ENCODE measurements around the gene FBXO46.

The FBXO46 gene

DNA sequence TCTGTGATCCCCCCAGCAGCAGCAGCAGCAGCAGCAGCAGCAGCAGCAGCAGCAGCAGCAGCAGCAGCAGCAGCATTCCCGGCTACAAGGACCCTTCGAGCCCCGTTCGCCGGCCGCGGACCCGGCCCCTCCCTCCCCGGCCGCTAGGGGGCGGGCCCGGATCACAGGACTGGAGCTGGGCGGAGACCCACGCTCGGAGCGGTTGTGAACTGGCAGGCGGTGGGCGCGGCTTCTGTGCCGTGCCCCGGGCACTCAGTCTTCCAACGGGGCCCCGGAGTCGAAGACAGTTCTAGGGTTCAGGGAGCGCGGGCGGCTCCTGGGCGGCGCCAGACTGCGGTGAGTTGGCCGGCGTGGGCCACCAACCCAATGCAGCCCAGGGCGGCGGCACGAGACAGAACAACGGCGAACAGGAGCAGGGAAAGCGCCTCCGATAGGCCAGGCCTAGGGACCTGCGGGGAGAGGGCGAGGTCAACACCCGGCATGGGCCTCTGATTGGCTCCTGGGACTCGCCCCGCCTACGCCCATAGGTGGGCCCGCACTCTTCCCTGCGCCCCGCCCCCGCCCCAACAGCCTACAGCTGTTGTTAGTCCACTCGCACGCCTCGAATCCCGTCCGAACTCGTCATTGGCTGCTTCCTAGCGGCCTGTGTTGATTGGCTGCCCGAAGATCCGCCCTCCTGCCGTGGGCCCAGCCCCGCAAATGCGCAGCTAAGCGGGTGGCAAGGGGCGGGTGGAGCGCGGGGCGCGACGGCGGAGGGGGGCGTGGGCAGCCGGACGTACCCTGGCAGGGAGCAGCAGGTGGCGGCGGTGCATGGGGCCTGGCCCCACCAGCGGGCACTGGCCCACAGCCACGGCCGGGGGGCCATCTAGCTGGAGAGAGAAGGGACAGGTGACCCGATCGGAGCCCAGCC is 39.8 kb upstream of the FBXO46 start:
- H3K36me3 ChIP-seq (ENCODE audit: control insufficient read depth, insufficient read depth, low read length) = peaks cover 3% of the 10 kb centered on the region
- H3K4me1 ChIP-seq (ENCODE audit: control insufficient read depth, insufficient read depth, low read length) = peaks cover 16% of the 10 kb centered on the region
- H3K27ac ChIP-seq (ENCODE audit: low read depth, low read length) = peak overlapping the region; percentile 93
- H3K27me3 ChIP-seq (ENCODE audit: control insufficient read depth, insufficient read depth, low read length) = no peaks in the 10 kb centered on the region
- H3K9ac ChIP-seq (ENCODE audit: low read length) = peak overlapping the region; percentile 62
- peak overlapping the region; percentile 70 for H3K4me3 ChIP-seq (ENCODE audit: low read length)

GRCh38 chr19:45769821-45770191 is 39.1 kb upstream of the FBXO46 start:
- Histone ChIP-seq H3K9ac (ENCODE audit: low read length) (peak overlapping the region; percentile 62), H3K27me3 (ENCODE audit: control insufficient read depth, insufficient read depth, low read length) (no peaks in the 10 kb centered on the region), H3K4me1 (ENCODE audit: control insufficient read depth, insufficient read depth, low read length) (peaks cover 22% of the 10 kb centered on the region), H3K27ac (ENCODE audit: low read depth, low read length) (peak overlapping the region; percentile 93), H3K36me3 (ENCODE audit: control insufficient read depth, insufficient read depth, low read length) (peaks cover 3% of the 10 kb centered on the region), H3K4me3 (ENCODE audit: low read length) (peak overlapping the region; percentile 70)

DNA sequence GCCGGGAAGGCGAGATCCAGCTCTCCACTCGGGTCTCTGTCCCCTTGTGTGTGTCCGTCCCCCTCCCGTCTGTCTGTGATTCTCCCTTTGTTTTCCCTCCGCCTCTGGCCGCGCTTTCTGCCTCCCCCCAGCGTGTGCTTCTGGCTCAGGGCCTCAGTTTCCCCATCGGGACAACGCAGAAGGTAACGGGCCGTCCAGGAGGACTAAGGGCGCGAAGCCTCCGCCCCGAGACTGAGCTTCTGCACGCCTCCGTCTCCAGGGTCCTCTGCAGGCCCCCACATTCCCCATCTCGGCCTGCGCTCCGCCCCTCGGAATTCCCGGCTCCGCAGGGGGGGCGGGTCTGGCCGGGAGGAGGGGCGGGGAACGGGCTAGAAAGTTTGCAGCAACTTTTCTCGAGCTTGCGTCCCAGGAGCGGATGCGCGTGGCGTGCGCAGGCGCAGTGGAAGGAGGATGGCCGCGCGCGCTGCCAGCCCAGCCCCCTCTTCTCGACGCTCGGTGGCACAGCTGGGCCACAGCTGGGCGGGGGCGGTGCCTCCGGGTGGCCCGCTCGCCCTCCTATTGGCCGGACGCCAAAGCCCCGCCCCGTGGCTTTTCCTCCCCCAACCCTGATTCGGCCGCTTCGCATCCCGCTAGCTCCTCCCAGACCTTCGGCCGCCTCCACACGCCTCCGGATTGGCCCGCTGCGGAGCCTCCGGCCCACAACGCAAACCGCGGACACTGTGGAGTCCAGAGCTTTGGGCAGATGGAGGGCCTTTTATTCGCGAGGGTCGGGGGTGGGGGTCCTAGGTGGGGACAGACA is 38.5 kb upstream of the FBXO46 start, which contains the start of gene SIX5:
TSS of gene SIX5 (minus strand) at position 269 of the 799 bp plus-strand sequence. CDS start 408 bp downstream, outside the sequence.
- Histone ChIP-seq H3K27ac (ENCODE audit: low read depth, low read length) (peak within 1 kb of the TSS; percentile 98), H3K4me3 (ENCODE audit: low read length) (peak within 1 kb of the TSS; percentile 99), H3K36me3 (ENCODE audit: control insufficient read depth, insufficient read depth, low read length) (peaks cover 3% of the 10 kb centered on the region), H3K27me3 (ENCODE audit: control insufficient read depth, insufficient read depth, low read length) (no peaks in the 10 kb centered on the region), H3K4me1 (ENCODE audit: control insufficient read depth, insufficient read depth, low read length) (peaks cover 28% of the 10 kb centered on the region), H3K9ac (ENCODE audit: low read length) (peak within 1 kb of the TSS; percentile 62)

DNA sequence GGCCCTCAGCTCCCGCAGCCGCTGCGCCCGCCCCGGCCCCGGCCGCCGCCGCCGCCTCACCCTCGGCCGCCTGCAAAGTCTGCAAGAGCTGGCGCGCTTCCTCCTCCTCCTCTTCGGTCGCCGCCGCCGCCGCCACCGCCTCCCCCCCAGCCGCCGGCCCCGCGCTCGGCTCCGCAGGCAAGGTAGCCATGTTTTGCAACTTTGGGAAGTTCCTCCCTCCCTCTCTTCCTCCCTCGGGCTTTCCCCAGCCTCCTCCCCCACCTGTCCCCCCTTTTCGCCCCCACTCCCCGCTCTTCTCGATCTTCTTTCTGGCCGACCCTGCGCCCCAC is 37.9 kb upstream of the FBXO46 start:
- no peaks in the 10 kb centered on the region for H3K27me3 ChIP-seq (ENCODE audit: control insufficient read depth, insufficient read depth, low read length)
- H3K4me1 ChIP-seq (ENCODE audit: control insufficient read depth, insufficient read depth, low read length) = peaks cover 33% of the 10 kb centered on the region
- peak overlapping the region; percentile 98 for H3K27ac ChIP-seq (ENCODE audit: low read depth, low read length)

GRCh38 chr19:45767881-45768654 is 37.4 kb upstream of the FBXO46 start:
- Histone ChIP-seq H3K9ac (ENCODE audit: low read length) (peak overlapping the region; percentile 51), H3K36me3 (ENCODE audit: control insufficient read depth, insufficient read depth, low read length) (peaks cover 3% of the 10 kb centered on the region), H3K4me3 (ENCODE audit: low read length) (peak overlapping the region; percentile 99), H3K27ac (ENCODE audit: low read depth, low read length) (peak overlapping the region; percentile 98), H3K27me3 (ENCODE audit: control insufficient read depth, insufficient read depth, low read length) (no peaks in the 10 kb centered on the region), H3K4me1 (ENCODE audit: control insufficient read depth, insufficient read depth, low read length) (peaks cover 37% of the 10 kb centered on the region)

More for the DNA sequence above, 37.9 kb upstream of the FBXO46 start:
- Histone ChIP-seq H3K36me3 (ENCODE audit: control insufficient read depth, insufficient read depth, low read length) (peaks cover 3% of the 10 kb centered on the region), H3K9ac (ENCODE audit: low read length) (peak overlapping the region; percentile 35), H3K4me3 (ENCODE audit: low read length) (peak overlapping the region; percentile 99)

DNA sequence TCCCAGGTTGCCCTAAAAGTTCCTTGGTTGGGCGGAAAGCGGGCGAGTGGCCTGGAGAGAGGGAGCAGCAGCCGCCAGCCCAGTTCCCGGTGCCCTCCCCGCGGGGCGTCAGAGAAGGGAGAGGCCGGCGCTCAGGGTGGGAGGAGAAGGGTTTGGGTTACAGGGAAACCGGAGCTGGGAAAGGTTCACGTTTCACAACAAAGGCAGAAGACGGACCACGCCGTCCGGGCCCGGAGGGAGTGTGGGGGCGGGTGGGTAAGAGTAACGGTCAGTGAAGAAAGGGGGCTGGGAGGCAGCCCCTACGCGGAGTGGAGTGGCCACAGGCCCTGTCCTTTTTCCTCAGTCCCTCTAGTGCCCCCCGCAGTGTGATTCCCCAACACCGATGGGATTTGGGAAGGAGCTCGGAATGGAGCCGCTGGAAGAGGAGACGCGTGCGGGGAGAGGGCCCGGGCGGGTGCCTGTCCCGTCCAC is 36.7 kb upstream of the FBXO46 start:
- Histone ChIP-seq H3K27me3 (ENCODE audit: control insufficient read depth, insufficient read depth, low read length) (no peaks in the 10 kb centered on the region), H3K36me3 (ENCODE audit: control insufficient read depth, insufficient read depth, low read length) (peaks cover 3% of the 10 kb centered on the region), H3K4me1 (ENCODE audit: control insufficient read depth, insufficient read depth, low read length) (peaks cover 37% of the 10 kb centered on the region), H3K4me3 (ENCODE audit: low read length) (peak overlapping the region; percentile 99), H3K27ac (ENCODE audit: low read depth, low read length) (peak overlapping the region; percentile 98), H3K9ac (ENCODE audit: low read length) (peak overlapping the region; percentile 53)

GRCh38 chr19:45766869-45767346 is 36.2 kb upstream of the FBXO46 start:
- H3K36me3 ChIP-seq (ENCODE audit: control insufficient read depth, insufficient read depth, low read length) = peaks cover 3% of the 10 kb centered on the region
- peak overlapping the region; percentile 99 for H3K4me3 ChIP-seq (ENCODE audit: low read length)
- no peaks in the 10 kb centered on the region for H3K27me3 ChIP-seq (ENCODE audit: control insufficient read depth, insufficient read depth, low read length)
- H3K9ac ChIP-seq (ENCODE audit: low read length) = peak overlapping the region; percentile 53
- peak overlapping the region; percentile 98 for H3K27ac ChIP-seq (ENCODE audit: low read depth, low read length)
- H3K4me1 ChIP-seq (ENCODE audit: control insufficient read depth, insufficient read depth, low read length) = peaks cover 37% of the 10 kb centered on the region

DNA sequence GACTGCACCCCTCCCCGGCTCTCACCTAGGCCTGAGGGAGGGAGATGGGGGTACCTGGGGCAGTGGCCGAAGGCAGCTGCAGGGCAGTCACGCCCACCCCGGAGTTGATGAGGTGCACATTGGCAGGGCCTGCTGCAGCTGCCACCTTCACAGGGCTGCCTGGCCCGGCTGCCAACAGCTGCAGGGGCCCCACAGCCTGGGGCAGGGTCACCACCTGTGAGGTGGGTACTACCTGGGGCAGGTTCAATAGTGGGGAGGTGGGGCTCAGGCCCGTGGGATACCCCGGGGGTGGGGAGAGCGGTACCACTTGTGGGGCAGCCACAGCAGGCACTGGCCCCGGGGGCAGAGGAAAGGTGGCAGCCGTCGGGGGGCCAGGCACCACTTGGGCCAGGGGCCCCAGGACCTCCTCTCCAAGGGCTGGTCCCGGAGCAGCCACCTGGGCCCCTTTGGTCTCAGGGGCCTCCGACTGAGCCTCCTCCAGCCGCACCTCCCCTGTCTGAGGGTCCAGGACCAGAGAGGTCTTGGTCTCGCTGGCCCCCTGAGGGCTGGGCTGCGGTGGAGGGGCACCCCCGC is 35.7 kb upstream of the FBXO46 start:
- H3K27me3 ChIP-seq (ENCODE audit: control insufficient read depth, insufficient read depth, low read length) = no peaks in the 10 kb centered on the region
- peak overlapping the region; percentile 99 for H3K4me3 ChIP-seq (ENCODE audit: low read length)
- peak overlapping the region; percentile 98 for H3K27ac ChIP-seq (ENCODE audit: low read depth, low read length)
- H3K9ac ChIP-seq (ENCODE audit: low read length) = no peak overlapping the region
- peaks cover 3% of the 10 kb centered on the region for H3K36me3 ChIP-seq (ENCODE audit: control insufficient read depth, insufficient read depth, low read length)
- peaks cover 37% of the 10 kb centered on the region for H3K4me1 ChIP-seq (ENCODE audit: control insufficient read depth, insufficient read depth, low read length)

DNA sequence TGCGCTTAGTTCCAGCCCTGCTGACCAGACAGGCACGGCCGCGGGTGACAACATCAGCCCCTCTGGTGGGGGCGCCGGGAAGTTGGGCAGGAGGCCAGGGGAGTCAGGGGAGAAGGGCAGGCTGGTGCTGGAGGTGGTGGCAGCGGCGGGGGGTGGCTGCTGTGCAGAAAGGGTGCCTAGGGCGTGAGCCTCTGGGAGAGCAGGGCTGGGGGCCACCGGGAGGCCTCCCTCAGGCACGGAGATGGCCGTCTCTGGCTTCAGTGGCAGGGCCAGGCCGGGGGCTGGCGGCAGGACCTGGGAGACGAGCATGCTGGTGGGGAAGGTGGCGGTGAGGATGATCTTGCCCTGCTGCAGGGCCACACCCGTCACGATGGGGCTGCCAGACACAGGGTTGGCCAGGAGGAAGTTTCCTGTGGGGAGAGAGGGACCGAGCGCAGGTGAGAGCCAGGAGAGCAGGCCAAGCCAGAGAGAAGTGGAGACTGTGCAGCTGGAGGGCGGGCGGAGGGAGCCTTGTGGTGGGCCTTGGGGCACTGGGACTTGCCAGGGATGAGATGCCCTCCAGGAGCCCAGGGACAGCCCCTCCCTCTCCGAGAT is 35.1 kb upstream of the FBXO46 start:
- Histone ChIP-seq H3K4me1 (ENCODE audit: control insufficient read depth, insufficient read depth, low read length) (peaks cover 33% of the 10 kb centered on the region), H3K36me3 (ENCODE audit: control insufficient read depth, insufficient read depth, low read length) (no peaks in the 10 kb centered on the region), H3K27me3 (ENCODE audit: control insufficient read depth, insufficient read depth, low read length) (no peaks in the 10 kb centered on the region), H3K4me3 (ENCODE audit: low read length) (no peak overlapping the region), H3K27ac (ENCODE audit: low read depth, low read length) (peak overlapping the region; percentile 98), H3K9ac (ENCODE audit: low read length) (no peak overlapping the region)

- H3K4me1 ChIP-seq (ENCODE audit: control insufficient read depth, insufficient read depth, low read length) = peaks cover 33% of the 10 kb centered on the region
- H3K4me3 ChIP-seq (ENCODE audit: low read length) = no peak overlapping the region
- no peaks in the 10 kb centered on the region for H3K27me3 ChIP-seq (ENCODE audit: control insufficient read depth, insufficient read depth, low read length)
- no peak overlapping the region for H3K9ac ChIP-seq (ENCODE audit: low read length)
- no peaks in the 10 kb centered on the region for H3K36me3 ChIP-seq (ENCODE audit: control insufficient read depth, insufficient read depth, low read length)
- H3K27ac ChIP-seq (ENCODE audit: low read depth, low read length) = peak overlapping the region; percentile 98
Measured at GRCh38 chr19:45764945-45765701, 34.4 kb upstream of the FBXO46 start.

GRCh38 chr19:45764475-45764874 is 33.8 kb upstream of the FBXO46 start:
- no peak overlapping the region for H3K9ac ChIP-seq (ENCODE audit: low read length)
- peaks cover 33% of the 10 kb centered on the region for H3K4me1 ChIP-seq (ENCODE audit: control insufficient read depth, insufficient read depth, low read length)
- no peaks in the 10 kb centered on the region for H3K27me3 ChIP-seq (ENCODE audit: control insufficient read depth, insufficient read depth, low read length)
- no peaks in the 10 kb centered on the region for H3K36me3 ChIP-seq (ENCODE audit: control insufficient read depth, insufficient read depth, low read length)
- H3K27ac ChIP-seq (ENCODE audit: low read depth, low read length) = peak overlapping the region; percentile 98
- peak overlapping the region; percentile 32 for H3K4me3 ChIP-seq (ENCODE audit: low read length)
